SK-N-SH treated with all-trans-retinoic acid at 6 μM for 48 hours (cell line): Measurements from ENCODE around the gene PMS1.

Experiments used
- BACH2 ChIP-seq: fragments of 250-450 bp; sonication (Bioruptor Pico); IDR thresholded peaks from 2 replicates; pipeline ENCODE4 v1.9.0; 2021; ENCODE audit warnings: mild to moderate bottlenecking, borderline replicate concordance
- CREB5 ChIP-seq: fragments of 250-450 bp; sonication (Bioruptor Pico); IDR thresholded peaks from 2 replicates; pipeline ENCODE4 v1.5.1; 2020; ENCODE audit warnings: low read depth, mild to moderate bottlenecking, moderate library complexity
- ISL1 ChIP-seq: fragments of 250-450 bp; sonication (Bioruptor Pico); IDR thresholded peaks from 2 replicates; pipeline ENCODE4 v2.1.2; 2022; ENCODE audit warnings: mild to moderate bottlenecking, moderate library complexity
- PATZ1 ChIP-seq: fragments of 250-450 bp; sonication (Bioruptor Pico); IDR thresholded peaks from 2 replicates; pipeline ENCODE4 v1.8.0; 2020; ENCODE audit warnings: mild to moderate bottlenecking, moderate library complexity, borderline replicate concordance
- TCF4 ChIP-seq: fragments of 250-450 bp; sonication (Bioruptor Pico); IDR thresholded peaks from 2 replicates; pipeline ENCODE4 v1.8.0; 2021; ENCODE audit warnings: mild to moderate bottlenecking, moderate library complexity, borderline replicate concordance
- TOX ChIP-seq: fragments of 250-450 bp; sonication (Bioruptor Pico); IDR thresholded peaks from 2 replicates; pipeline ENCODE4 v1.8.0; 2021; ENCODE audit warnings: mild to moderate bottlenecking, moderate library complexity, borderline replicate concordance
- ZC3H10 ChIP-seq: fragments of 250-450 bp; sonication (Bioruptor Pico); IDR thresholded peaks from 2 replicates; pipeline ENCODE4 v1.5.1; 2021; ENCODE audit warnings: mild to moderate bottlenecking, moderate library complexity
- ZFP3 ChIP-seq: fragments of 250-450 bp; sonication (Bioruptor Pico); IDR thresholded peaks from 2 replicates; pipeline ENCODE4 v1.5.0; 2020; ENCODE audit warnings: mild to moderate bottlenecking, moderate library complexity
- ZFP30 ChIP-seq: fragments of 450-650 bp; formaldehyde crosslinking; IDR thresholded peaks from 2 replicates; pipeline ENCODE4 v1.5.0; 2022; ENCODE audit warnings: mild to moderate bottlenecking, moderate library complexity
- ZNF8 ChIP-seq: fragments of 450-650 bp; formaldehyde crosslinking; IDR thresholded peaks from 2 replicates; pipeline ENCODE4 v1.5.0; 2020; ENCODE audit warnings: mild to moderate bottlenecking, moderate library complexity
- TF ChIP-seq, protein P1 (sequence below): fragments of 250-450 bp; sonication (Bioruptor Pico); IDR thresholded peaks from 2 replicates; pipeline ENCODE4 v1.5.0; 2020; ENCODE audit warnings: mild to moderate bottlenecking, moderate library complexity

DNA sequence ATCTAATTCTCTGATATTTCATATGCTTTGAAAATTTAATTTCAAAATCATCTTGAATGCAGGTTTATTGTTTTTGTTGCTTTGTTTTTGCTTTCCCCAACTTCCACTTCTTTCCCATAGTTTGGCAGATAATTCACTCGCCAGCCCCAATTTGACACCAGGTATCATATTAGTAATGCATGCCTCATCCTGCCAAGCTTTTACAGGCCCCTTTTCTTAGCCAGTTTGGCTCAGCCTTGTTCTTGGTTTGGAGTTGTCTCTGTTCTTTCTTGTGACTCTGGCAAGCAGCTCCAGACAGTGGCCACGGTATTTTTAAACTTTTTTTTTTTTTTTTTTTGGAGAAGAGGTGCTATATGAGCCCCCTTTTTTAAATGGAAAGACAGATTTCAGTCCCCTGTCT lies 65.3 kb downstream of the PMS1 start:
- TF ChIP-seq, protein P1, sequence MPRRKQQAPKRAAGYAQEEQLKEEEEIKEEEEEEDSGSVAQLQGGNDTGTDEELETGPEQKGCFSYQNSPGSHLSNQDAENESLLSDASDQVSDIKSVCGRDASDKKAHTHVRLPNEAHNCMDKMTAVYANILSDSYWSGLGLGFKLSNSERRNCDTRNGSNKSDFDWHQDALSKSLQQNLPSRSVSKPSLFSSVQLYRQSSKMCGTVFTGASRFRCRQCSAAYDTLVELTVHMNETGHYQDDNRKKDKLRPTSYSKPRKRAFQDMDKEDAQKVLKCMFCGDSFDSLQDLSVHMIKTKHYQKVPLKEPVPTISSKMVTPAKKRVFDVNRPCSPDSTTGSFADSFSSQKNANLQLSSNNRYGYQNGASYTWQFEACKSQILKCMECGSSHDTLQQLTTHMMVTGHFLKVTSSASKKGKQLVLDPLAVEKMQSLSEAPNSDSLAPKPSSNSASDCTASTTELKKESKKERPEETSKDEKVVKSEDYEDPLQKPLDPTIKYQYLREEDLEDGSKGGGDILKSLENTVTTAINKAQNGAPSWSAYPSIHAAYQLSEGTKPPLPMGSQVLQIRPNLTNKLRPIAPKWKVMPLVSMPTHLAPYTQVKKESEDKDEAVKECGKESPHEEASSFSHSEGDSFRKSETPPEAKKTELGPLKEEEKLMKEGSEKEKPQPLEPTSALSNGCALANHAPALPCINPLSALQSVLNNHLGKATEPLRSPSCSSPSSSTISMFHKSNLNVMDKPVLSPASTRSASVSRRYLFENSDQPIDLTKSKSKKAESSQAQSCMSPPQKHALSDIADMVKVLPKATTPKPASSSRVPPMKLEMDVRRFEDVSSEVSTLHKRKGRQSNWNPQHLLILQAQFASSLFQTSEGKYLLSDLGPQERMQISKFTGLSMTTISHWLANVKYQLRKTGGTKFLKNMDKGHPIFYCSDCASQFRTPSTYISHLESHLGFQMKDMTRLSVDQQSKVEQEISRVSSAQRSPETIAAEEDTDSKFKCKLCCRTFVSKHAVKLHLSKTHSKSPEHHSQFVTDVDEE (CRISPR knock-in tag), result no peak
- TF ChIP-seq ZFP30 (CRISPR knock-in tag) (no peak), TCF4 (CRISPR knock-in tag) (no peak), ISL1 (CRISPR knock-in tag) (no peak), CREB5 (CRISPR knock-in tag) (no peak), PATZ1 (CRISPR knock-in tag) (no peak), ZFP3 (CRISPR knock-in tag) (no peak), TOX (CRISPR knock-in tag) (no peak), ZC3H10 (no peak), ZNF8 (CRISPR knock-in tag) (no peak), BACH2 (CRISPR knock-in tag) (no peak)
